Liver (tissue), 9 donors: ENCODE data around the gene PNPT1. TPM values are rescaled to one million over a fixed set of nuclear protein-coding genes. Genes with fewer than 3 reads are reported as not detected.
A peak's percentile ranks its signal among the peaks of the same experiment; 100 is the strongest.

Experiments used
- DNase-seq: peaks from one replicate; pipeline ENCODE4 v3.0.0-alpha.2; 2017; ENCODE audit warnings: low spot score
- H3K27ac ChIP-seq, 2 donors: one replicate each; pipeline ENCODE4 v1.7.0; 2013; ENCODE audit warnings: inconsistent platforms in 2 of 2, low read length in 2 of 2, control low read depth in 1 of 2, low read depth in 1 of 2, mild to moderate bottlenecking in 1 of 2
- H3K27me3 ChIP-seq, 4 donors: one replicate each; pipeline versions ENCODE4 v1.6.1 to v1.7.0; 2013; ENCODE audit warnings: low read length in 3 of 4, inconsistent platforms in 1 of 4, mild to moderate bottlenecking in 1 of 4, moderate library complexity in 1 of 4; ENCODE audit not compliant: control insufficient read depth in 4 of 4, insufficient read depth in 4 of 4
- H3K36me3 ChIP-seq, 4 donors: one replicate each; pipeline versions ENCODE4 v1.6.1 to v1.7.0; 2013; ENCODE audit warnings: low read length in 3 of 4, mild to moderate bottlenecking in 3 of 4, low read depth in 1 of 4, moderate library complexity in 1 of 4; ENCODE audit not compliant: control insufficient read depth in 4 of 4, insufficient read depth in 3 of 4
- H3K4me1 ChIP-seq, 4 donors: one replicate each; pipeline versions ENCODE4 v1.6.1 to v1.7.0; 2013; ENCODE audit warnings: low read length in 3 of 4, mild to moderate bottlenecking in 3 of 4, moderate library complexity in 1 of 4; ENCODE audit not compliant: control insufficient read depth in 4 of 4, insufficient read depth in 4 of 4
- H3K4me3 ChIP-seq, 3 donors: one replicate each; pipeline versions ENCODE4 v1.6.1 to v1.7.0; 2013; ENCODE audit warnings: low read length in 3 of 3, control low read depth in 1 of 3, low read depth in 1 of 3, mild to moderate bottlenecking in 1 of 3
- H3K9ac ChIP-seq, 2 donors: one replicate each; pipeline ENCODE4 v1.7.0; 2013; ENCODE audit warnings: low read length in 2 of 2, mild to moderate bottlenecking in 2 of 2, moderate library complexity in 2 of 2, control low read depth in 1 of 2, low read depth in 1 of 2
- H3K9me3 ChIP-seq, 4 donors: one replicate each; pipeline versions ENCODE4 v1.6.1 to v1.7.0; 2013; ENCODE audit warnings: low read length in 3 of 4; ENCODE audit not compliant: control insufficient read depth in 4 of 4
- ATF3 ChIP-seq: IDR thresholded peaks from 2 replicates; pipeline ENCODE4 v1.6.1; 2016; ENCODE audit warnings: antibody characterized with exemption
- CTCF ChIP-seq: fragments of 150-350 bp; IDR thresholded peaks from 2 replicates; pipeline ENCODE4 v1.5.1; 2017; ENCODE audit warnings: improper control_type of control experiment, low read depth, low read length; ENCODE audit not compliant: missing input control
- EGR1 ChIP-seq, 2 donors: IDR thresholded peaks; 2 replicates each; pipeline ENCODE4 v1.6.1; 2016 to 2018; ENCODE audit warnings: antibody characterized with exemption in 2 of 2, low read depth in 2 of 2
- FOXA1 ChIP-seq: IDR thresholded peaks from 2 replicates; pipeline ENCODE4 v1.6.1; 2016; ENCODE audit warnings: antibody characterized with exemption
- FOXA2 ChIP-seq: IDR thresholded peaks from 2 replicates; pipeline ENCODE4 v1.6.1; 2016; ENCODE audit warnings: antibody characterized with exemption
- GABPA ChIP-seq, 2 donors: IDR thresholded peaks in 1 of 2; conservative IDR thresholded peaks in 1 of 2; 2 replicates each; pipeline ENCODE4 v1.6.1; 2016; ENCODE audit warnings: antibody characterized with exemption in 2 of 2, mild to moderate bottlenecking in 1 of 2, moderate library complexity in 1 of 2
- HNF4A ChIP-seq, 2 donors: conservative IDR thresholded peaks; 2 replicates each; pipeline ENCODE4 v1.6.1; 2016; ENCODE audit warnings: antibody characterized with exemption in 2 of 2, mild to moderate bottlenecking in 2 of 2
- HNF4G ChIP-seq: IDR thresholded peaks from 2 replicates; pipeline ENCODE4 v1.6.1; 2016; ENCODE audit warnings: antibody characterized with exemption
- JUND ChIP-seq, 2 donors: IDR thresholded peaks; 2 replicates each; pipeline ENCODE4 v1.6.1; 2016; ENCODE audit warnings: antibody characterized with exemption in 2 of 2
- MAX ChIP-seq: IDR thresholded peaks from 2 replicates; pipeline ENCODE4 v1.6.1; 2016; ENCODE audit warnings: antibody characterized with exemption
- NR2F2 ChIP-seq: IDR thresholded peaks from 2 replicates; pipeline ENCODE4 v1.6.1; 2016; ENCODE audit warnings: antibody characterized with exemption
- RAD21 ChIP-seq, 2 donors: IDR thresholded peaks; 2 replicates each; pipeline ENCODE4 v1.6.1; 2016; ENCODE audit warnings: antibody characterized with exemption in 2 of 2, mild to moderate bottlenecking in 2 of 2
- REST ChIP-seq: IDR thresholded peaks from 2 replicates; pipeline ENCODE4 v1.6.1; 2016; ENCODE audit warnings: antibody characterized with exemption, mild to moderate bottlenecking
- RXRA ChIP-seq, 2 donors: IDR thresholded peaks; 2 replicates each; pipeline ENCODE4 v1.6.1; 2017 to 2018; ENCODE audit warnings: antibody characterized with exemption in 2 of 2, mild to moderate bottlenecking in 1 of 2
- SP1 ChIP-seq: IDR thresholded peaks from 2 replicates; pipeline ENCODE4 v1.6.1; 2018; ENCODE audit warnings: antibody characterized with exemption, mild to moderate bottlenecking
- TAF1 ChIP-seq: conservative IDR thresholded peaks from 2 replicates; pipeline ENCODE4 v1.6.1; 2016; ENCODE audit warnings: antibody characterized with exemption, mild to moderate bottlenecking
- YY1 ChIP-seq: IDR thresholded peaks from 2 replicates; pipeline ENCODE4 v1.6.1; 2016; ENCODE audit warnings: antibody characterized with exemption, mild to moderate bottlenecking
- ZBTB33 ChIP-seq: IDR thresholded peaks from 2 replicates; pipeline ENCODE4 v1.6.1; 2016; ENCODE audit warnings: antibody characterized with exemption
- WGBS: extraction: QIAGEN DNeasy Blood & Tissue Kit; methylation state at CpG from one replicate; pipeline ENCODE4 v1.1.7; 2013; 5-methylcytosine and 5-hydroxymethylcytosine counted together
- polyA plus RNA-seq, 2 donors: library from polyadenylated mRNA; stranded (reverse) in 1 of 2; unstranded in 1 of 2; fragments of 200-250 nt in 1 of 2; fragments of >200 nt in 1 of 2; fragmentation: Nextera tagmentation in 1 of 2; extraction: Ambion mirVana in 1 of 2; gene quantifications; one replicate each; pipeline versions ENCODE4 v1.2.1 to v1.2.3, GENCODE V29; 2013 to 2015
- total RNA-seq, 2 donors: library from RNA; depleted of rRNA; stranded (reverse); fragments of >200 nt; gene quantifications; one replicate each; pipeline ENCODE4 v1.2.3, GENCODE V29; 2014
- donor health status: healthy.
- donor health status: healthy.
- donor health status: healthy.
- donor health status: healthy.
- donor health status: healthy.

The PNPT1 gene
- total and polyA plus RNA-seq, 4 donors, result 8.0 to 11.4 (median 8.7) TPM

GRCh38 chr2:55618025-55618274 is 75.7 kb downstream of the PNPT1 start:
- TF ChIP-seq RAD21 (IDR thresholded peaks at IDR 0.05) (no peak), NR2F2 (no peak), TAF1 (peak; percentile 20)
- Histone ChIP-seq H3K27ac (peak overlapping the region; percentile 91 to 99), H3K36me3 (peaks cover 0 to 12% (median 4%) of the 10 kb centered on the region in 4 donors), H3K9ac (peak overlapping the region; percentile 79 to 100), H3K4me3 (peak overlapping the region; percentile 58 to 99 (median 93)), H3K4me1 (peaks cover 6 to 37% (median 27%) of the 10 kb centered on the region in 4 donors), H3K9me3 (no peaks in the 10 kb centered on the region), H3K27me3 (no peaks in the 10 kb centered on the region)
- DNase-seq, result no peak
- WGBS, result under 1% methylated on average over 10 of the region's 10 CpGs

GRCh38 chr2:55617175-55618024 is 76.2 kb downstream of the PNPT1 start, which contains the start of gene PPP4R3B:
PPP4R3B (minus strand) TSS chr2:55617622; CDS start chr2:55617285, 337 bp downstream.
- H3K4me3 ChIP-seq, result peak within 1 kb of the TSS; percentile 58 to 100 (median 99)
- H3K9me3 ChIP-seq, result no peaks in the 10 kb centered on the region
- H3K27me3 ChIP-seq, result no peaks in the 10 kb centered on the region
- WGBS, result under 1% methylated on average over 82 of the region's 82 CpGs
- H3K36me3 ChIP-seq, result peaks cover 0 to 12% (median 5%) of the 10 kb centered on the region in 4 donors
- H3K27ac ChIP-seq, result peak within 1 kb of the TSS; percentile 96 to 99
- TF ChIP-seq FOXA2, result peak; percentile 56
- peak; percentile 51 to 68 for TF ChIP-seq HNF4A (conservative IDR thresholded peaks at IDR 0.05)
- peak in 1 of 2 donors; percentile 56 for TF ChIP-seq JUND (IDR thresholded peaks at IDR 0.05)
- TF ChIP-seq TAF1, result peak; percentile 94
- TF ChIP-seq RXRA (IDR thresholded peaks at IDR 0.05), result peak; percentile 52 to 62
- peak; percentile 77 for TF ChIP-seq FOXA1
- TF ChIP-seq ZBTB33, result peak; percentile 100
- TF ChIP-seq REST, result peak; percentile 85
- TF ChIP-seq RAD21 (IDR thresholded peaks at IDR 0.05), result peak; percentile 8 to 26
- TF ChIP-seq HNF4G, result no peak
- TF ChIP-seq EGR1 (IDR thresholded peaks at IDR 0.05; ENCODE audit: low read depth in 2 of 2), result peak; percentile 31 to 68
- peak; percentile 42 for TF ChIP-seq CTCF
- TF ChIP-seq SP1, result peak; percentile 88
- peak; percentile 99 for TF ChIP-seq YY1
- TF ChIP-seq ATF3, result peak; percentile 73
- TF ChIP-seq GABPA (IDR thresholded peaks at IDR 0.05 in 1 of 2, conservative IDR thresholded peaks at IDR 0.05 in 1 of 2), result peak; percentile 61 to 93
- TF ChIP-seq MAX, result peak; percentile 99
- TF ChIP-seq NR2F2, result peak; percentile 45
- peak within 1 kb of the TSS; percentile 94 to 100 for H3K9ac ChIP-seq
- peak; percentile 97 for DNase-seq
- peaks cover 6 to 37% (median 26%) of the 10 kb centered on the region in 4 donors for H3K4me1 ChIP-seq
